AG04449 (cell line): Measurements from ENCODE around the gene ATRAID.

ENCODE experiments used
- CTCF ChIA-PET: fragments of 350-600 bp; formaldehyde crosslinking; extraction: SDS; loops from one replicate; lab custom pipeline; 2021; ENCODE audit warnings: antibody characterized with exemption; lab: Yijun Ruan, JAX
- POLR2A ChIA-PET: fragments of 400-600, 350-600 bp; formaldehyde crosslinking; extraction: SDS; loops from one replicate; lab custom pipeline; 2020; ENCODE audit warnings: antibody characterized with exemption, inconsistent platforms; lab: Yijun Ruan, JAX
- DNase-seq: peaks from one replicate; pipeline ENCODE4 v3.0.0-alpha.2; 2010; ENCODE audit warnings: low read depth, low spot score
- H3K4me3 ChIP-seq: 2 replicates; pipeline ENCODE4 v1.5.1; 2011; ENCODE audit warnings: low read depth, mild to moderate bottlenecking, control low read depth, low read length
- CTCF ChIP-seq: IDR thresholded peaks from one replicate; pipeline ENCODE4 v1.5.1; 2011; ENCODE audit warnings: mild to moderate bottlenecking, moderate library complexity, low read length, control low read depth, inconsistent platforms; ENCODE audit not compliant: insufficient read depth; ENCODE audit errors: missing control alignments

ATRAID gene

DNA sequence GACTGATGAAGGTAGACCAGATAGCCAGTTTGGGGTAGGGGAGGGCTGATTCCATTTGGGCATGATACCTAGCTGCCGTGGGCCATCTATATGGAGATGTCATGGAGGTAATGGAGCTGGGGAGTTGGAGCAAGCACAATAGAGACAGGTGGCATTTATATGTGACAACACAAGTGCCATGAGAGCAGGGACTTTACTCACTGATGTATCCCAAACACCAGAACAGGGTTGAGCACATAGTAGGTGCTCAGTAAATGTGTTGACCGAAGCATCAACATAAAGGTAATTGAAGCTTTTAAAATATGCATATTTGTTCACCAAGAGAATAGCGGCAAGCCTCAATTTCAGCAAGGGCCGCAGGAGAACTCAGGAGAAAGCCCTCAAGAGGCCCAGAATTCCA lies 36.1 kb downstream of the ATRAID start:
- no peak for TF ChIP-seq CTCF
- ChIA-PET CTCF (interaction anchor here (1.1 to 3.0 kb wide), 5 partner anchors 14 to 114 kb away, joined by 3 to 46 read pairs (median 17); partner anchors contain the start of gene TRIM54), POLR2A (no interaction called here)
- no peak for DNase-seq
- H3K4me3 ChIP-seq, result no peak overlapping the region

- DNase-seq, result no peak
- CTCF ChIA-PET, result interaction anchor here (0.7 to 3.0 kb wide), 8 partner anchors 15 to 116 kb away, joined by 3 to 46 read pairs (median 5); partner anchors contain the start of gene TRIM54
- POLR2A ChIA-PET, result interaction anchor here (1.1 kb wide), 1 partner anchor 31 kb away, joined by 3 read pairs; no protein-coding TSS in a partner anchor
- H3K4me3 ChIP-seq, result no peak overlapping the region
- no peak for TF ChIP-seq CTCF
Observed at GRCh38 chr2:27249159-27249890, 37.5 kb downstream of the ATRAID start.

GRCh38 chr2:27249891-27250651 lies 38.2 kb downstream of the ATRAID start:
- no peak overlapping the region for H3K4me3 ChIP-seq
- ChIA-PET CTCF (interaction anchor here (0.7 to 3.0 kb wide), 10 partner anchors 14 to 73 kb away, joined by 3 to 46 read pairs (median 8); partner anchors contain the start of gene TRIM54), POLR2A (no interaction called here)
- TF ChIP-seq CTCF, result peak; percentile 78
- no peak for DNase-seq

- no peak for TF ChIP-seq CTCF
- POLR2A ChIA-PET, result interaction anchor here (1.2 kb wide), 1 partner anchor 19 kb away, joined by 3 read pairs; no protein-coding TSS in a partner anchor
Observed at GRCh38 chr2:27250652-27251379, 39.0 kb downstream of the ATRAID start.

GRCh38 chr2:27251766-27252165 lies 39.9 kb downstream of the ATRAID start:
- POLR2A ChIA-PET, result interaction anchor here (1.2 kb wide), 1 partner anchor 20 kb away, joined by 3 read pairs; no protein-coding TSS in a partner anchor
- TF ChIP-seq CTCF, result no peak
- H3K4me3 ChIP-seq, result no peak overlapping the region
- CTCF ChIA-PET, result interaction anchor here (0.9 to 2.2 kb wide), 9 partner anchors 10 to 60 kb away, joined by 3 to 14 read pairs (median 3); no protein-coding TSS in a partner anchor
- DNase-seq, result no peak

More at GRCh38 chr2:27250652-27251379, 39.0 kb downstream of the ATRAID start:
- no peak overlapping the region for H3K4me3 ChIP-seq
- CTCF ChIA-PET, result interaction anchor here (1.0 to 2.2 kb wide), 8 partner anchors 11 to 59 kb away, joined by 3 to 14 read pairs (median 4); no protein-coding TSS in a partner anchor
- DNase-seq, result no peak
